Gastrocnemius medialis (tissue), 4 donors: ENCODE data around the gene MTCL1. TPM values are rescaled to one million over a fixed set of nuclear protein-coding genes. Genes with fewer than 3 reads are reported as not detected.

ENCODE experiments used
- ATAC-seq, 2 donors: fragments of 150-250 bp; one replicate each; pipeline ENCODE4 v1.9.1; 2016
- DNase-seq, 2 donors: peaks; one replicate each; pipeline ENCODE4 v3.0.0-alpha.2; 2019
- H3K27ac ChIP-seq, 4 donors: fragments of 200-600 bp; sonication (generic); 1 replicate in 1 of 4; 2 replicates in 3 of 4; pipeline ENCODE4 v1.5.1; 2016 to 2018; ENCODE audit warnings: mild to moderate bottlenecking in 2 of 4, moderate library complexity in 1 of 4
- H3K27me3 ChIP-seq, 3 donors: fragments of 200-600 bp; sonication (generic) in 2 of 3; 1 replicate in 1 of 3; 2 replicates in 2 of 3; pipeline versions ENCODE4 v1.5.1 to v1.6.0; 2016 to 2019; ENCODE audit warnings: mild to moderate bottlenecking in 1 of 3, moderate library complexity in 1 of 3
- H3K36me3 ChIP-seq, 2 donors: fragments of 200-600 bp; sonication (generic) in 1 of 2; one replicate each; pipeline ENCODE4 v1.5.1; 2017 to 2018
- H3K4me1 ChIP-seq, 2 donors: fragments of 200-600 bp; sonication (generic) in 1 of 2; one replicate each; pipeline ENCODE4 v1.5.1; 2016 to 2017; ENCODE audit warnings: mild to moderate bottlenecking in 2 of 2
- H3K4me3 ChIP-seq, 4 donors: fragments of 200-600 bp; sonication (generic) in 3 of 4; 1 replicate in 1 of 4; 2 replicates in 3 of 4; pipeline ENCODE4 v1.5.1; 2016 to 2019; ENCODE audit warnings: mild to moderate bottlenecking in 2 of 4
- H3K9me3 ChIP-seq, 3 donors: fragments of 200-600 bp; sonication (generic) in 2 of 3; 1 replicate in 1 of 3; 2 replicates in 2 of 3; pipeline ENCODE4 v1.5.1; 2016 to 2019
- POLR2A ChIP-seq, 2 donors: fragments of 450-650 bp; IDR thresholded peaks; one replicate each; pipeline ENCODE4 v1.6.1; 2017; ENCODE audit warnings: antibody characterized with exemption in 2 of 2, mild to moderate bottlenecking in 2 of 2, moderate library complexity in 2 of 2
- in situ Hi-C, 4 donors: fragments of 200-750 bp; cut with MboI; loops; one replicate each; pipeline versions ENCODE4 v1.15.0 to v1.8.0; 2017; ENCODE audit warnings: low sequenced_read_pairs in 4 of 4
- intact Hi-C: fragments of 100-400 bp; cut with DNase I; formaldehyde crosslinking; loops from one replicate; pipeline ENCODE4 v1.15.1; 2023; ENCODE audit warnings: low total_unique reads
- total RNA-seq, 4 donors: library from RNA; depleted of rRNA; stranded (reverse); fragments of >200 nt; gene quantifications; one replicate each; pipeline versions ENCODE4 v1.1.0 to v1.2.3, GENCODE V29; 2016
- TF ChIP-seq, protein P1 (sequence below), 5 experiments: fragments of 450-650 bp in 3 of 5; fragments of 200-600 bp in 2 of 5; sonication (generic) in 2 of 5; IDR thresholded peaks in 4 of 5; conservative IDR thresholded peaks in 1 of 5; 1 replicate in 4 of 5; 2 replicates in 1 of 5; pipeline ENCODE4 v1.5.1; 2016 to 2019; ENCODE audit warnings: antibody characterized with exemption in 5 of 5, mild to moderate bottlenecking in 3 of 5, moderate library complexity in 3 of 5

The MTCL1 gene
- total RNA-seq, 4 donors from 2014 or later = 2.0 to 8.6 (median 3.5) TPM

DNA sequence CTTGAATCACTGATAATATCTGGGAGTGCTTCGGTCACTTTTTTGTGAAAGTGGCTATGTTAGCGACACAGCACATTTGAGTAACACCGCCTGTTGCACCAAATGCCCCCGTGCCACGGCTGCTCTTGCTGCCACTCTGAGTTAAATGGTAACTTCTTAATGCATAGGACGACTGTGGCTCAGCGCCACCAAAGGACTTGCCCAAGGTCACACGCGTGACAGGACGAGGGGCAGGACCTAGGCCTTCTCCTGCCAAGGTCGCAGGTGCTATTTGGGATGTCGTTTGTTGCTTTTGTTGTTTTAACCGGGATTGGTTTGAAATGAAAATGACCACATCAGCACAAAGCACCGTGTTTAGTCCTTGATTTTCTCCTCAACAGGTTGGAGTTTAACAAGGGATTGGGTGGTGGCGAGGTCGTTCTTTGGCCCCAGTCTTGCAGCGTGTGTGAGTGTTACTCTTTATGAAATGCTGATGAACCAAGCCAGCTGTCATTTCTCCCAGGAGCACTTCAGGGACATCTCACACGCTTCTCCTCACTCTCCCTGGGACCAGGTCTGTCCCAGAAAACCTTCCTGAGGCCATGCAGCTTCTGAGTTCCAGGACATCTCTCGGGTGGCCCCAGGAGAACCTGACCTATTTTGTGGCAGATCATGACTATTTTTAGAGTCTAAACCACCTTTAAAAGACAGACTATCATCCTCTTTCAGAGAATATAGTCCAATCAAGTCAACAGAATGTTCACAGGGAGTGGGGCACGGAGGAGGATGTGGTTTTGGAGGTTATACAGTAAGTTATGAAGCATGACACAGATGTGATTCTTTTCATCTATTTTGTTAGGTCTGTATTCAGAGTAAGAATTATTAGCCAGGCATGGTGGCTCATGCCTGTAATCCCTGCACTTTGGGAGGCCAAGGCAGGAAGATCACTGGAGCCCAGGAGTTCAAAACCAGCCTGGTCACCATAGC is 49.9 kb downstream of the MTCL1 start:
- intact Hi-C loops = no loop called here

DNA sequence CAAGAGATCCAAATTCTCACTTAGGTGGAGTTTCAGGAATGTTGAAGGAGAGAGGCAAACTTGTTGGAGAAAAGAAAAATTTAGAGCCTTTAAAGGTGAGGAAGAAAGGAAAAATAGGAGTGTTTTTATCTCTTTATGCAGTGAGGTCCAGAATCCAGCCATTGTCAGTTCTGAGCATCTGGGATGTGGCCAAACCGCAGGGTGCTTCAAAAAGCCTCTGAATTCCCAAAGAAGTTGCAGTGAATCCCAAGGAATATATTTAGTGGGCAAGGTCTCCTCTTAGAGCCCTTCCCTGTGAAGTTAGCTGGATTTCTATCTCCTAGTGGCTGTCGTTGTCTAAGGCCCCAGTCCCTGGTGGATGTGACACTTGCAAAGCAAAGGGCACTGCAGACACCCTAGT is 51.2 kb downstream of the MTCL1 start:
- H3K27me3 ChIP-seq = no peaks in the 10 kb centered on the region

More for the DNA sequence above, 49.9 kb downstream of the MTCL1 start:
- H3K27me3 ChIP-seq = no peaks in the 10 kb centered on the region
- DNase-seq (no peak), ATAC-seq (no peak)
- no peaks in the 10 kb centered on the region for H3K36me3 ChIP-seq
- in situ Hi-C loops = no loop called here
- H3K9me3 ChIP-seq = no peaks in the 10 kb centered on the region
- H3K27ac ChIP-seq = no peak overlapping the region
- no peaks in the 10 kb centered on the region for H3K4me1 ChIP-seq
- TF ChIP-seq POLR2A (IDR thresholded peaks at IDR 0.05) = no peak
- TF ChIP-seq, protein P1, sequence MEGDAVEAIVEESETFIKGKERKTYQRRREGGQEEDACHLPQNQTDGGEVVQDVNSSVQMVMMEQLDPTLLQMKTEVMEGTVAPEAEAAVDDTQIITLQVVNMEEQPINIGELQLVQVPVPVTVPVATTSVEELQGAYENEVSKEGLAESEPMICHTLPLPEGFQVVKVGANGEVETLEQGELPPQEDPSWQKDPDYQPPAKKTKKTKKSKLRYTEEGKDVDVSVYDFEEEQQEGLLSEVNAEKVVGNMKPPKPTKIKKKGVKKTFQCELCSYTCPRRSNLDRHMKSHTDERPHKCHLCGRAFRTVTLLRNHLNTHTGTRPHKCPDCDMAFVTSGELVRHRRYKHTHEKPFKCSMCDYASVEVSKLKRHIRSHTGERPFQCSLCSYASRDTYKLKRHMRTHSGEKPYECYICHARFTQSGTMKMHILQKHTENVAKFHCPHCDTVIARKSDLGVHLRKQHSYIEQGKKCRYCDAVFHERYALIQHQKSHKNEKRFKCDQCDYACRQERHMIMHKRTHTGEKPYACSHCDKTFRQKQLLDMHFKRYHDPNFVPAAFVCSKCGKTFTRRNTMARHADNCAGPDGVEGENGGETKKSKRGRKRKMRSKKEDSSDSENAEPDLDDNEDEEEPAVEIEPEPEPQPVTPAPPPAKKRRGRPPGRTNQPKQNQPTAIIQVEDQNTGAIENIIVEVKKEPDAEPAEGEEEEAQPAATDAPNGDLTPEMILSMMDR (IDR thresholded peaks at IDR 0.05 in 4 of 5, conservative IDR thresholded peaks at IDR 0.05 in 1 of 5) = no peak
- H3K4me3 ChIP-seq = no peak overlapping the region

DNA sequence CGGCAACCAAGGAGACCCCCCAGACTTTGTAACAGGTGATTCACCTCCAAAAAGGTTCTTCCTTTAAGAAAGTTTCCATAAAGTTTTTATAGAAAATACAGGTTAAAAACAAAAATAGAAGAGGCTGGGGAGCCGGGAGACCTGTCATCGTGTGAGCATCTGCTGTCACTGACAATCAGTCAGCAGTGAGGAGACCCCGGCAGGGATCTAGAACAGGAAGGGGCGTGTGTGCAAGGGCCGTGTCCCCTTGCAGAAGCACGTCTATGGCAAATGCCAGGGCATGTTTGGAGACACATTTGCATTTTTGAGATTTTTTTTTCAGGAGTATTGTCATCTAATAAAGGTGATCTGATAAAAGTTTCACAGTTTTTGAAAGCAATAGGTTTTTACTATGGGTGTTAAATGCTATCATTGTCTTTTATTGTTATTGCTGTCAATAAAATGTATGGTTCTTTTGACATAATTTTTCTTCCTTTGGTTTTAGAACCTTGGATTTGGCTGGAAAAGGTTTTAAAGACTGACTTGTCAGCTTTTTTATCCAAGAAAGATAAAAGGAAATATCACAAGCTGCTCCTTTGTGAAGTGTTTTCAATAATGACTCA is 52.1 kb downstream of the MTCL1 start:
- in situ Hi-C loops = no loop called here
- Histone ChIP-seq H3K27ac (no peak overlapping the region), H3K27me3 (no peaks in the 10 kb centered on the region)

More for the DNA sequence above, 51.2 kb downstream of the MTCL1 start:
- no peak overlapping the region for H3K27ac ChIP-seq
- no peak for TF ChIP-seq POLR2A (IDR thresholded peaks at IDR 0.05)
- TF ChIP-seq, protein P1 (IDR thresholded peaks at IDR 0.05 in 4 of 5, conservative IDR thresholded peaks at IDR 0.05 in 1 of 5) = no peak
- H3K4me3 ChIP-seq = no peak overlapping the region
- no peak for ATAC-seq
- H3K36me3 ChIP-seq = no peaks in the 10 kb centered on the region
- in situ Hi-C loops = no loop called here
- H3K9me3 ChIP-seq = no peaks in the 10 kb centered on the region
- DNase-seq = no peak
- H3K4me1 ChIP-seq = no peaks in the 10 kb centered on the region
- intact Hi-C loops = no loop called here

DNA sequence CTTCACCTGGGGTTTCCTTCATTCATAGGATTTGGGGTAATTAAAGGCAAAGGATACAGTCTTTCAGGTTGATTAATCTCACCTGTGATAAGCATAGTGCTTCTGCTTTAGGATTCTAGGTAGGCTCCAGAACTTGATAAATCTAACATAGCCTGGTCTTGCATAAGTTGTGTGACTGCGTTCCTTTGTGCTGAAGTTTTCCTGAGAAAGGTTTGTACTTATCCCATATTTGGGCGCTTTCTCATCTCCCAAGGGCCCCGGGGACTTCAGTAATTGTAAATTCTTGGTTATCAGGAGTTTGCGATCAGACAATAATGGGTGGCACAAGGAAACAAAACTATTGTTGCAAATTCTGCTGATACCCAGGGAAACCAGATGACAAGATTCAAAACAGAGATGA is 53.1 kb downstream of the MTCL1 start:
- in situ Hi-C loops = no loop called here
- Histone ChIP-seq H3K4me1 (no peaks in the 10 kb centered on the region), H3K4me3 (no peak overlapping the region), H3K27me3 (no peaks in the 10 kb centered on the region), H3K27ac (no peak overlapping the region), H3K36me3 (no peaks in the 10 kb centered on the region), H3K9me3 (no peaks in the 10 kb centered on the region)
- DNase-seq (no peak), ATAC-seq (no peak)
- no peak for TF ChIP-seq POLR2A (IDR thresholded peaks at IDR 0.05)
- TF ChIP-seq, protein P1 (IDR thresholded peaks at IDR 0.05 in 4 of 5, conservative IDR thresholded peaks at IDR 0.05 in 1 of 5) = no peak
- intact Hi-C loops = no loop called here

More for the DNA sequence above, 52.1 kb downstream of the MTCL1 start:
- ATAC-seq (no peak), DNase-seq (no peak)
- H3K36me3 ChIP-seq = no peaks in the 10 kb centered on the region
- no peaks in the 10 kb centered on the region for H3K4me1 ChIP-seq
- intact Hi-C loops = no loop called here
- H3K9me3 ChIP-seq = no peaks in the 10 kb centered on the region
- TF ChIP-seq, protein P1 (IDR thresholded peaks at IDR 0.05 in 4 of 5, conservative IDR thresholded peaks at IDR 0.05 in 1 of 5) = no peak
- no peak for TF ChIP-seq POLR2A (IDR thresholded peaks at IDR 0.05)
- H3K4me3 ChIP-seq = no peak overlapping the region
